ENCODE data around the gene NAA80. TPM values are rescaled to one million over a fixed set of nuclear protein-coding genes. Genes with fewer than 3 reads are reported as not detected.

NAA80 gene
- total and polyA plus RNA-seq, 2 donors (not counting 3 experiments of a cell fraction or from before 2014, with no cell fraction given), result 9.0 to 13.1 TPM

GRCh38 chr3:50266017-50266416, 33.2 kb downstream of the NAA80 start:
- POLR2A ChIA-PET, result no interaction called here
- no peak for TF ChIP-seq MAX (IDR thresholded peaks at IDR 0.05; ENCODE audit: insufficient read depth, insufficient read length)
- TF ChIP-seq POLR2A (IDR thresholded peaks at IDR 0.05; ENCODE audit: low read depth, low read length), result no peak
- TF ChIP-seq EZH2 (IDR thresholded peaks at IDR 0.05; ENCODE audit: borderline replicate concordance, low read depth, low read length, severe bottlenecking), result no peak
- no peak for TF ChIP-seq JUN (IDR thresholded peaks at IDR 0.05; ENCODE audit: borderline replicate concordance, insufficient read depth, insufficient read length, low read depth)
- TF ChIP-seq FOS (IDR thresholded peaks at IDR 0.05; ENCODE audit: borderline replicate concordance, insufficient read depth, low read length), result no peak
- TF ChIP-seq CTCF (IDR thresholded peaks at IDR 0.05; ENCODE audit: extremely low read depth in 1 of 2, insufficient read depth in 1 of 2, low read depth in 1 of 2, low read length in 2 of 2), result no peak
- TF ChIP-seq POLR2AphosphoS5 (IDR thresholded peaks at IDR 0.05; ENCODE audit: insufficient read depth, low read depth, low read length), result no peak
- no peak for TF ChIP-seq GATA2 (IDR thresholded peaks at IDR 0.05; ENCODE audit: insufficient read depth, insufficient read length, low read depth, low read length)
- no peak for TF ChIP-seq MYC (IDR thresholded peaks at IDR 0.05; ENCODE audit: low read depth, low read length)
- FAIRE-seq, result no peak

More at GRCh38 chr3:50266017-50266416, 33.2 kb downstream of the NAA80 start:
- H3K4me1 ChIP-seq (ENCODE audit: control insufficient read depth, extremely low read depth, insufficient read depth, low read length), result no peaks in the 10 kb centered on the region
- H3K9me3 ChIP-seq (replicated peaks; ENCODE audit: control insufficient read depth, insufficient read depth, low read length), result no peaks in the 10 kb centered on the region
- BruUV-seq (replicated peaks), result no TSS peak
- no peaks in the 10 kb centered on the region for H3K36me3 ChIP-seq (ENCODE audit: control insufficient read depth in 2 of 2, extremely low read depth in 1 of 2, insufficient read depth in 2 of 2, low read length in 2 of 2)
- CTCF ChIA-PET, result interaction anchor here (0.6 to 1.8 kb wide), 4 partner anchors 19 to 41 kb away, joined by 3 to 12 read pairs (median 4); no protein-coding TSS in a partner anchor
- no peaks in the 10 kb centered on the region for H4K20me1 ChIP-seq (replicated peaks; ENCODE audit: control insufficient read depth, extremely low read depth, insufficient read depth, low read length)
- H2AFZ ChIP-seq (ENCODE audit: low read depth, low read length), result no peak overlapping the region
- dilution Hi-C loops (cut with MboI; ENCODE audit: extremely low pct_ligation_motif_present, low sequenced_read_pairs) (no loop called here), intact Hi-C loops (cut with micrococcal nuclease) (loop anchor here (10.0 kb wide), 1 partner anchor 141 kb away; no protein-coding TSS in a partner anchor)
- no peak overlapping the region for H3K4me2 ChIP-seq (ENCODE audit: insufficient read depth, low read length)
- no peak overlapping the region for H3K9ac ChIP-seq (replicated peaks; ENCODE audit: extremely low read depth, insufficient read depth, low read length)
- no peaks in the 10 kb centered on the region for H3K79me2 ChIP-seq (ENCODE audit: control insufficient read depth, insufficient read depth, low read length)
- H3K27ac ChIP-seq (ENCODE audit: insufficient read depth, low read depth, low read length), result no peak overlapping the region
- DNase-seq (ENCODE audit: low read depth, low spot score), result no peak
- H3K27me3 ChIP-seq (ENCODE audit: control insufficient read depth in 2 of 2, insufficient read depth in 2 of 2, low read length in 2 of 2), result peaks cover 3 to 6% of the 10 kb centered on the region in 2 experiments
- H3K9me1 ChIP-seq (replicated peaks; ENCODE audit: control insufficient read depth, extremely low read depth, insufficient read depth, low read length), result no peaks in the 10 kb centered on the region
- no peak overlapping the region for H3K4me3 ChIP-seq (replicated peaks in 1 of 3; ENCODE audit: insufficient read depth in 1 of 3, low read depth in 1 of 3, low read length in 3 of 3)

All from endothelial cell of umbilical vein (primary cell).